Adrenal gland (tissue), 5 donors: Measurements from ENCODE around the gene RRN3.
"Not testable (repeated sequence)": the region's sequence is repeated elsewhere in the genome, so short reads cannot be mapped to it uniquely, and the experiment has no call there.

ENCODE experiments used
- CTCF ChIP-seq, 6 experiments: fragments of 450-650 bp in 4 of 6; fragments of 200-600 bp in 2 of 6; sonication (generic) in 1 of 6; IDR thresholded peaks; 1 replicate in 5 of 6; 2 replicates in 1 of 6; pipeline versions ENCODE4 v1.5.1 to v1.8.0; 2016 to 2021; ENCODE audit warnings: antibody characterized with exemption in 6 of 6, mild to moderate bottlenecking in 2 of 6, moderate library complexity in 1 of 6
- POLR2A ChIP-seq, 2 donors: fragments of 450-650 bp; IDR thresholded peaks; one replicate each; pipeline ENCODE4 v1.6.1; 2017; ENCODE audit warnings: antibody characterized with exemption in 2 of 2, mild to moderate bottlenecking in 2 of 2, moderate library complexity in 1 of 2
- donor health status: DM: no; HTN: no; CAD: no.

- TF ChIP-seq POLR2A, CTCF (IDR thresholded peaks at IDR 0.05): not testable (repeated sequence)
Observed at GRCh38 chr16:15071013-15071412, 23.1 kb downstream of the RRN3 start.
